Gastrocnemius medialis (tissue), 4 donors: ENCODE data around the gene TENT4B.

ENCODE experiments used
- CTCF ChIP-seq, 5 experiments: fragments of 450-650 bp in 3 of 5; fragments of 200-600 bp in 2 of 5; sonication (generic) in 2 of 5; IDR thresholded peaks in 4 of 5; conservative IDR thresholded peaks in 1 of 5; 1 replicate in 4 of 5; 2 replicates in 1 of 5; pipeline ENCODE4 v1.5.1; 2016 to 2019; ENCODE audit warnings: antibody characterized with exemption in 5 of 5, mild to moderate bottlenecking in 3 of 5, moderate library complexity in 3 of 5
- POLR2A ChIP-seq, 2 donors: fragments of 450-650 bp; IDR thresholded peaks; one replicate each; pipeline ENCODE4 v1.6.1; 2017; ENCODE audit warnings: antibody characterized with exemption in 2 of 2, mild to moderate bottlenecking in 2 of 2, moderate library complexity in 2 of 2

DNA sequence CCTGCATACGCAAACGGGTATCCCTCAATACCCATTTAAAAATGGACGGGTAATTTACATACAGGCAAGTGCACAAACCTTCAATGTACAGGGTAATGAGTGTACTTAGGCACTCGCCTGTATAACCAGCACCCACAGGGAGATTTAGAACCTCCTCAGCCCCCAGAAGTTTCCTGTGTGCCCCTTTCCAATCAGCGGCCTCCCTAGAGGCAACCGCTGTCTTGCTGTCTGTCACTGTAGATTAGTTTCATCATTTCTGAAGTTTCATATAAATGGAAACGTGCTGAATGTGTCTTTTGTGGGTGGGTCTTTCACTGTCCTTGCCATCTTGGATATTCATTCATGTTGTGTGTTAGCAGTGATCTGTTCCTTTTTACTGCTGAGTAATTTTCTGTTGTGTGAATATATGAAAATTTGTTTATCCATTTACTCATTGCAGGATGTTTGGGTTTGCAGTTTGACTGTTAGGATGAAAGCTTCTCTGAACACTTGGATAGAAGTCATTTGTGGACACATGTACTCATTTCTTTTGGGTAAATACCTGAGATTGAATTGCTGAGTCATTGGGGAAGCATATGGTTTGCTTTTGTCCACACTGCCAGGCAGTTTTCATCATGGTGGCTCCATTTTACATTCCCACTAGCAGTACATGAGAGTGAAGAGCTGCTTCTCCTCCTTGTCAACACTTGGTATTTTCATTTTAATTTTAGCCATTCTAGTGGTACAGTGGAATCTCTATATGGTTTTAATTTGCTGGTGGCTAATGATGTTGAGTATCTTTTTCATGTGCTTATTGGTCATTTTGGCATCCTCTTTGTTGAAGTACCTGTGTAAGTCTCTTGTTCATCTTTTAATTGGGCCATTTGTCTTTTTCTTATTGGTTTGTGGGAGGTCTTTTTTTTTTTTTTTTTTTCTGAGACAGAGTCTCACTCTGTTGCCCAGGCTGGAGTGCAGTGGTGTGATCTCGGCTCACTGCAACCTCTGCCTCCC, 111.1 kb downstream of the TENT4B start:
- TF ChIP-seq CTCF (IDR thresholded peaks at IDR 0.05 in 4 of 5, conservative IDR thresholded peaks at IDR 0.05 in 1 of 5), result no peak
- TF ChIP-seq POLR2A (IDR thresholded peaks at IDR 0.05), result no peak
